Ishikawa (cell line): ENCODE measurements around the gene GJD2.

Source experiments
- CEBPB ChIP-seq: IDR thresholded peaks from 2 replicates; pipeline ENCODE4 v1.6.1; 2012
- CREB1 ChIP-seq: IDR thresholded peaks from 2 replicates; pipeline ENCODE4 v1.6.1; 2012; ENCODE audit warnings: low read depth
- EGR1 ChIP-seq: IDR thresholded peaks from 2 replicates; pipeline ENCODE4 v1.6.1; 2012
- EP300 ChIP-seq: IDR thresholded peaks from 2 replicates; pipeline ENCODE4 v1.6.1; 2012; ENCODE audit warnings: borderline replicate concordance
- FOXM1 ChIP-seq: IDR thresholded peaks from 2 replicates; pipeline ENCODE4 v1.6.1; 2012; ENCODE audit warnings: low read depth, borderline replicate concordance
- NFIC ChIP-seq: IDR thresholded peaks from 2 replicates; pipeline ENCODE4 v1.6.1; 2012
- RAD21 ChIP-seq: IDR thresholded peaks from 2 replicates; pipeline ENCODE4 v1.6.1; 2012; ENCODE audit warnings: low read depth
- TAF1 ChIP-seq: IDR thresholded peaks from 2 replicates; pipeline ENCODE4 v1.6.1; 2012; ENCODE audit warnings: low read depth, mild to moderate bottlenecking
- TCF12 ChIP-seq: IDR thresholded peaks from 2 replicates; pipeline ENCODE4 v1.6.1; 2012; ENCODE audit warnings: low read depth
- TEAD4 ChIP-seq: IDR thresholded peaks from 2 replicates; pipeline ENCODE4 v1.6.1; 2012
- YY1 ChIP-seq: IDR thresholded peaks from 2 replicates; pipeline ENCODE4 v1.6.1; 2012; ENCODE audit warnings: low read depth
- ZBTB7A ChIP-seq: IDR thresholded peaks from 2 replicates; pipeline ENCODE4 v1.6.1; 2012; ENCODE audit warnings: low read depth
- TF ChIP-seq, protein P1 (sequence below): IDR thresholded peaks from 2 replicates; pipeline ENCODE4 v1.6.1; 2012
- TF ChIP-seq, protein P2 (sequence below): IDR thresholded peaks from 2 replicates; pipeline ENCODE4 v1.6.1; 2012; ENCODE audit warnings: low read depth, mild to moderate bottlenecking
- TF ChIP-seq, protein P3 (sequence below): IDR thresholded peaks from 2 replicates; pipeline ENCODE4 v1.6.1; 2012

Gene GJD2

DNA sequence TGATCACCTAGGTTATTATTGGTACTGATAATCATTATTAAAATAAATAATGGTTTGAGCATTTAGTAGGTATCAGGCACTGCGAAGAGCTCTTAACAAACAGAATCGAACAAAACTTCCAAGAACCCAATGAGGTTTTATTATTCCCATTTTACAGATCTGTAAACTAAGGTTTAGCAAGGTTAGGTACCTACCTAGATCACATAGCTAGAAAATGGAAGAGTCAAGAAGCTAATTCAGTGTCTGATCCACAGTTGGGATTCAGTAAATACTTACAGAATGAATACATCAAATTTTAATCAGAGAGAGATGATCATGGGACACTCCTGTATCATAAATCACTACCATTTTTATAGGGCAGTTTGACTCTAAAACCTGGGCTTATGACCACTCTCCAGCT is 15.5 kb downstream of the GJD2 start:
- TF ChIP-seq, protein P1, sequence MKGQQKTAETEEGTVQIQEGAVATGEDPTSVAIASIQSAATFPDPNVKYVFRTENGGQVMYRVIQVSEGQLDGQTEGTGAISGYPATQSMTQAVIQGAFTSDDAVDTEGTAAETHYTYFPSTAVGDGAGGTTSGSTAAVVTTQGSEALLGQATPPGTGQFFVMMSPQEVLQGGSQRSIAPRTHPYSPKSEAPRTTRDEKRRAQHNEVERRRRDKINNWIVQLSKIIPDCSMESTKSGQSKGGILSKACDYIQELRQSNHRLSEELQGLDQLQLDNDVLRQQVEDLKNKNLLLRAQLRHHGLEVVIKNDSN, result no peak
- no peak for TF ChIP-seq EGR1
- TF ChIP-seq NFIC, result no peak
- no peak for TF ChIP-seq TAF1
- TF ChIP-seq, protein P2, sequence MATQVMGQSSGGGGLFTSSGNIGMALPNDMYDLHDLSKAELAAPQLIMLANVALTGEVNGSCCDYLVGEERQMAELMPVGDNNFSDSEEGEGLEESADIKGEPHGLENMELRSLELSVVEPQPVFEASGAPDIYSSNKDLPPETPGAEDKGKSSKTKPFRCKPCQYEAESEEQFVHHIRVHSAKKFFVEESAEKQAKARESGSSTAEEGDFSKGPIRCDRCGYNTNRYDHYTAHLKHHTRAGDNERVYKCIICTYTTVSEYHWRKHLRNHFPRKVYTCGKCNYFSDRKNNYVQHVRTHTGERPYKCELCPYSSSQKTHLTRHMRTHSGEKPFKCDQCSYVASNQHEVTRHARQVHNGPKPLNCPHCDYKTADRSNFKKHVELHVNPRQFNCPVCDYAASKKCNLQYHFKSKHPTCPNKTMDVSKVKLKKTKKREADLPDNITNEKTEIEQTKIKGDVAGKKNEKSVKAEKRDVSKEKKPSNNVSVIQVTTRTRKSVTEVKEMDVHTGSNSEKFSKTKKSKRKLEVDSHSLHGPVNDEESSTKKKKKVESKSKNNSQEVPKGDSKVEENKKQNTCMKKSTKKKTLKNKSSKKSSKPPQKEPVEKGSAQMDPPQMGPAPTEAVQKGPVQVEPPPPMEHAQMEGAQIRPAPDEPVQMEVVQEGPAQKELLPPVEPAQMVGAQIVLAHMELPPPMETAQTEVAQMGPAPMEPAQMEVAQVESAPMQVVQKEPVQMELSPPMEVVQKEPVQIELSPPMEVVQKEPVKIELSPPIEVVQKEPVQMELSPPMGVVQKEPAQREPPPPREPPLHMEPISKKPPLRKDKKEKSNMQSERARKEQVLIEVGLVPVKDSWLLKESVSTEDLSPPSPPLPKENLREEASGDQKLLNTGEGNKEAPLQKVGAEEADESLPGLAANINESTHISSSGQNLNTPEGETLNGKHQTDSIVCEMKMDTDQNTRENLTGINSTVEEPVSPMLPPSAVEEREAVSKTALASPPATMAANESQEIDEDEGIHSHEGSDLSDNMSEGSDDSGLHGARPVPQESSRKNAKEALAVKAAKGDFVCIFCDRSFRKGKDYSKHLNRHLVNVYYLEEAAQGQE, result no peak
- no peak for TF ChIP-seq FOXM1
- no peak for TF ChIP-seq YY1
- TF ChIP-seq CREB1, result no peak
- no peak for TF ChIP-seq CEBPB
- TF ChIP-seq, protein P3, sequence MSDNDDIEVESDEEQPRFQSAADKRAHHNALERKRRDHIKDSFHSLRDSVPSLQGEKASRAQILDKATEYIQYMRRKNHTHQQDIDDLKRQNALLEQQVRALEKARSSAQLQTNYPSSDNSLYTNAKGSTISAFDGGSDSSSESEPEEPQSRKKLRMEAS, result no peak
- no peak for TF ChIP-seq EP300
- TF ChIP-seq ZBTB7A, result no peak
- TF ChIP-seq RAD21, result no peak
- TF ChIP-seq TEAD4, result no peak

DNA sequence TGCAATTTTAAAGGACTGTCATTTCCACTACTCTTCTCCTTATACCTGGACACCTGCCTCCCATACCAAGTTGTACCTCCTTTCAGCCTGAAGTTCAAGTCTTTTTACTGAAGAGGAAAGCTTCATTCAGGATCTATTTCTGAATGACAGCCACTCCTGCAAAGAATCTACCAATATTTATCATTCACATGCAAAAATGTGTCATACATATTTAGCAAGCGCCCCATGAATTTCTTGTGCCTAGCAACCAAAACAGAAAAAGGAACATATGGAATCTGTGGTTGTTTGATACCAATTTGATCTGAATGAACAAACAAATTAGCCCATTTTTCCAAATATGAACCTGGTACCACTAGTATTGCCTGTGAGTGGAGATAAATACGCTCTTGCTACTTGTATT is 16.8 kb downstream of the GJD2 start:
- TF ChIP-seq, protein P1, result no peak
- TF ChIP-seq TAF1, result no peak
- TF ChIP-seq, protein P3, result no peak

DNA sequence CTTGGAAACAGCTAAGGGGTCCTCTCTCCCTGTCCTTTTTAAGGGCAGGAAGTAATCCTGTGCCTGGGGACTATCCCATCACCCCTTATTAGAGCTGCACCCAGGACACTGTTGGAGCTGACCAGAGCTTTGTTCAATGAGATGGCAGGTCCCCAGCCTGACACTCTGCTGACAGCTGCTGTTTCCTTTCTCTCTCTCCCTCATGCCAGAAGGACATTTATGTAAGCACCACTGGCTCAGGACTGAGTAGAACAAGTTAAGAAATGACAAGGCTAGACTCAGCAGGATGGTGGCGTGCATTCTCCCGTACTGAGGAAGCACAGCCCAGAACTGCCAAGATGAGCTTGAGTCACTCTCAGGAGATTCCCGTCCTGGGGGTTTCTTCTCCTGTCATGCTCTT is 17.3 kb downstream of the GJD2 start:
- TF ChIP-seq TEAD4, result no peak
- TF ChIP-seq ZBTB7A, result no peak
- TF ChIP-seq RAD21, result no peak
- TF ChIP-seq YY1, result no peak
- TF ChIP-seq EP300, result no peak

DNA sequence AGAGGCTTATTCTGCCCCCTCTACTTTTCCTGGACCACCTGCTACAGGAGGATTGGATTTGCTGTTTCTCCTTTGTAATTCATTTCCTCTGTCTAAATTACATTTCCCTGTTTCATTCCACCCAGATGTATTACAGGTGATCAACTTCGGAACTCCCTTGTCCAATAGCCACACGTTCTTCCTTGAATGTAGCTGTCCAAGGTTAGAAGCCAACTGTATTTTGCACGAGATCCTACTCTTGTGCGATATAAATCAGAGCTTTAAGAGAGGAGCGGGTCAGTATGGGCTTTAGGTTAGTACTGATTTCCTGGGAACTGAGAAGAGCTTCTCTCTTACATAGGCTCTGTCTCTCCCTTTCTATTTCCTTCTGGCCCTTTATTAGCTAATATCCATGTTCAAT is 20.5 kb downstream of the GJD2 start:
- TF ChIP-seq, protein P2, result peak; percentile 69
- no peak for TF ChIP-seq CREB1
- TF ChIP-seq ZBTB7A, result no peak
- no peak for TF ChIP-seq EGR1
- TF ChIP-seq FOXM1, result no peak

DNA sequence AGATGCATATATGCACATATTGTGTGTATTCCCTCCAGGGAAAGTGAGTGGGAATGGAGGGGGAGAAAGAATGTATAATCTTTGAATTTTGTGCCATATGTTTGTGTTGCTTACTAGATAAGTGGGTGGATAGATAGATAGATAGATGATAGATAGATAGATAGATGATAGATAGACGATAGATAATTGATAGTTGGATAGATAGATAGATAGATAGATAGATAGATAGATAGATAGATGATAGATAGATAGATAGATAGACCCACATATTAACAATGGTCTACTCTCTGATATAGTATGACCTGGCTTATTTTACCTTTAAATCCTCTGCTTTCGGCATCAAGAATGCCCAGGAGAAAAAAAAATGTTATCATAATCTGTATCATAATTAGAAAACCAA is 21.2 kb downstream of the GJD2 start:
- TF ChIP-seq, protein P1, result no peak
- TF ChIP-seq EGR1 (no peak), NFIC (no peak), TAF1 (no peak), CREB1 (no peak), YY1 (no peak), ZBTB7A (no peak), EP300 (no peak), TCF12 (no peak), CEBPB (no peak), RAD21 (no peak)

DNA sequence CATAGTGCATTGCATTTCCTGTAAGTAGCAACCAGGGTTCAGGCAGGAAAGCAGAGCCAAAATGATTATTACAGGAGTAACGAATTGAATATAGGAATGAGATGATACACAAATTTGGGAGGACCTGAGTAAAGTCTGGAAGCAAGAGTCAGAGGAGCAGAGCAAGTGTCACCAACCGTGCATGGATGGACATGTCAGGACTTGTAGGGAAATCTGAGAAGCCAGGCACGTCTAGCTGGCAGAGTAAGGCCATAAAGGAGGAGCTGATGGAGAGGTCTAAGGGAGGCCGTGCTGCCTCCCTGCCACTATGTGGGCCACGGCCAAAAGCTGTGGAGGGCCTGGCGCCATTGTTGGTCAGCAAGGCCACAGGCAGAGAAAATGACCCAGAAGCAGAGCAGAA is 22.4 kb downstream of the GJD2 start:
- TF ChIP-seq EP300 (no peak), TEAD4 (no peak), EGR1 (no peak)
- TF ChIP-seq, protein P3, result no peak
- TF ChIP-seq, protein P2, result no peak
